HUES64 (cell line): Measurements from ENCODE around the gene RASSF1.

Source experiments
- H3K27ac ChIP-seq: 2 replicates; pipeline ENCODE4 v1.7.0; 2013; ENCODE audit warnings: low read depth, low read length, inconsistent platforms
- H3K27me3 ChIP-seq: 2 replicates; pipeline ENCODE4 v1.6.1; 2013; ENCODE audit warnings: mild to moderate bottlenecking, low read length; ENCODE audit not compliant: insufficient read depth
- H3K36me3 ChIP-seq: 2 replicates; pipeline ENCODE4 v1.6.1; 2013; ENCODE audit warnings: mild to moderate bottlenecking, low read length; ENCODE audit not compliant: insufficient read depth
- H3K4me1 ChIP-seq: 2 replicates; pipeline ENCODE4 v1.6.1; 2013; ENCODE audit warnings: mild to moderate bottlenecking, low read length, moderate library complexity; ENCODE audit not compliant: insufficient read depth
- H3K4me3 ChIP-seq: 2 replicates; pipeline ENCODE4 v1.5.1; 2013; ENCODE audit warnings: mild to moderate bottlenecking, low read length, moderate library complexity
- H3K9ac ChIP-seq: 2 replicates; pipeline ENCODE4 v1.6.1; 2013; ENCODE audit warnings: mild to moderate bottlenecking, low read depth, low read length
- H3K9me3 ChIP-seq: 2 replicates; pipeline ENCODE4 v1.6.1; 2013; ENCODE audit warnings: low read depth, low read length; ENCODE audit not compliant: insufficient read depth
- WGBS: fragments of 150-250, 120-280 bp; methylation state at CpG from one replicate; pipeline ENCODE4 v1.1.7; 2013; ENCODE audit warnings: missing lambda C conversion rate; 5-methylcytosine and 5-hydroxymethylcytosine counted together

RASSF1 gene

GRCh38 chr3:50378024-50378423, 37.4 kb upstream of the RASSF1 start:
- H3K4me3 ChIP-seq, result no peak overlapping the region
- H3K27me3 ChIP-seq, result no peaks in the 10 kb centered on the region
- no peak overlapping the region for H3K9ac ChIP-seq
- no peaks in the 10 kb centered on the region for H3K9me3 ChIP-seq
- 71% methylated on average over 6 of the region's 6 CpGs for WGBS
- no peaks in the 10 kb centered on the region for H3K36me3 ChIP-seq
- no peak overlapping the region for H3K27ac ChIP-seq
- peaks cover 2% of the 10 kb centered on the region; the same call in 1 of the 2 replicates for H3K4me1 ChIP-seq

- H3K27me3 ChIP-seq, result no peaks in the 10 kb centered on the region
- peaks cover 19% of the 10 kb centered on the region for H3K4me1 ChIP-seq
- H3K9ac ChIP-seq, result no peak overlapping the region
- no peaks in the 10 kb centered on the region for H3K9me3 ChIP-seq
- WGBS, result 75% methylated on average over 7 of the region's 7 CpGs
- no peak overlapping the region for H3K27ac ChIP-seq
- H3K36me3 ChIP-seq, result no peaks in the 10 kb centered on the region
- no peak overlapping the region for H3K4me3 ChIP-seq
Measured at GRCh38 chr3:50375258-50375931, 34.8 kb upstream of the RASSF1 start.

- 69% methylated on average over 22 of the region's 22 CpGs for WGBS
- Histone ChIP-seq H3K9ac (no peak overlapping the region), H3K4me1 (peaks cover 19% of the 10 kb centered on the region), H3K27ac (no peak overlapping the region), H3K9me3 (no peaks in the 10 kb centered on the region), H3K36me3 (no peaks in the 10 kb centered on the region), H3K4me3 (no peak overlapping the region), H3K27me3 (no peaks in the 10 kb centered on the region)
Measured at GRCh38 chr3:50374363-50375257, 34.0 kb upstream of the RASSF1 start.

- Histone ChIP-seq H3K36me3 (no peaks in the 10 kb centered on the region), H3K9me3 (no peaks in the 10 kb centered on the region), H3K4me1 (peaks cover 19% of the 10 kb centered on the region), H3K4me3 (no peak overlapping the region), H3K27ac (no peak overlapping the region), H3K9ac (no peak overlapping the region), H3K27me3 (no peaks in the 10 kb centered on the region)
- WGBS, result 45% methylated on average over 12 of the region's 12 CpGs
Measured at GRCh38 chr3:50373146-50374051, 32.8 kb upstream of the RASSF1 start.

GRCh38 chr3:50372349-50372748, 31.7 kb upstream of the RASSF1 start:
- Histone ChIP-seq H3K36me3 (no peaks in the 10 kb centered on the region), H3K4me3 (no peak overlapping the region), H3K27me3 (no peaks in the 10 kb centered on the region), H3K9ac (no peak overlapping the region), H3K4me1 (peaks cover 19% of the 10 kb centered on the region), H3K27ac (0 out of 2 replicates have a peak overlapping the region, but pooled peaks have one; percentile 35), H3K9me3 (no peaks in the 10 kb centered on the region)
- WGBS, result 76% methylated on average over 8 of the region's 8 CpGs

- Histone ChIP-seq H3K9me3 (no peaks in the 10 kb centered on the region), H3K9ac (no peak overlapping the region), H3K27ac (no peak overlapping the region), H3K27me3 (0 out of 2 replicates have a peak, but pooled peaks cover 3% of the 10 kb centered on the region), H3K36me3 (no peaks in the 10 kb centered on the region), H3K4me3 (no peak overlapping the region), H3K4me1 (peaks cover 19% of the 10 kb centered on the region)
- WGBS, result 89% methylated on average over 3 of the region's 3 CpGs
Measured at GRCh38 chr3:50371133-50371685, 30.6 kb upstream of the RASSF1 start.

- WGBS, result 78% methylated on average over 14 of the region's 14 CpGs
- Histone ChIP-seq H3K27ac (no peak overlapping the region), H3K36me3 (no peaks in the 10 kb centered on the region), H3K4me1 (peaks cover 19% of the 10 kb centered on the region), H3K9me3 (no peaks in the 10 kb centered on the region), H3K9ac (no peak overlapping the region), H3K4me3 (no peak overlapping the region), H3K27me3 (0 out of 2 replicates have a peak, but pooled peaks cover 8% of the 10 kb centered on the region)
Measured at GRCh38 chr3:50370594-50370993, 30.0 kb upstream of the RASSF1 start.

GRCh38 chr3:50369012-50369670, 28.5 kb upstream of the RASSF1 start:
- Histone ChIP-seq H3K27me3 (peaks cover 14% of the 10 kb centered on the region), H3K9me3 (no peaks in the 10 kb centered on the region), H3K36me3 (no peaks in the 10 kb centered on the region), H3K9ac (no peak overlapping the region), H3K27ac (no peak overlapping the region), H3K4me1 (peaks cover 19% of the 10 kb centered on the region), H3K4me3 (no peak overlapping the region)
- 80% methylated on average over 9 of the region's 9 CpGs for WGBS

- peak overlapping the region; percentile 81 for H3K4me3 ChIP-seq
- peaks cover 1% of the 10 kb centered on the region; the same call in 1 of the 2 replicates for H3K4me1 ChIP-seq
- H3K27me3 ChIP-seq, result peaks cover 22% of the 10 kb centered on the region
- no peaks in the 10 kb centered on the region for H3K36me3 ChIP-seq
- no peak overlapping the region for H3K27ac ChIP-seq
- 69% methylated on average over 5 of the region's 5 CpGs for WGBS
- no peaks in the 10 kb centered on the region for H3K9me3 ChIP-seq
- peak overlapping the region; percentile 51; the same call in 1 of the 2 replicates for H3K9ac ChIP-seq
Measured at GRCh38 chr3:50365842-50366220, 25.2 kb upstream of the RASSF1 start.
